ENCODE measurements around the gene BRD1.

Gene BRD1

GRCh38 chr22:49807129-49807528, 20.5 kb downstream of the BRD1 start:
- no peak overlapping the region for H3K4me3 ChIP-seq (replicated peaks; ENCODE audit: low read depth, low read length)
- TF ChIP-seq, protein P1, sequence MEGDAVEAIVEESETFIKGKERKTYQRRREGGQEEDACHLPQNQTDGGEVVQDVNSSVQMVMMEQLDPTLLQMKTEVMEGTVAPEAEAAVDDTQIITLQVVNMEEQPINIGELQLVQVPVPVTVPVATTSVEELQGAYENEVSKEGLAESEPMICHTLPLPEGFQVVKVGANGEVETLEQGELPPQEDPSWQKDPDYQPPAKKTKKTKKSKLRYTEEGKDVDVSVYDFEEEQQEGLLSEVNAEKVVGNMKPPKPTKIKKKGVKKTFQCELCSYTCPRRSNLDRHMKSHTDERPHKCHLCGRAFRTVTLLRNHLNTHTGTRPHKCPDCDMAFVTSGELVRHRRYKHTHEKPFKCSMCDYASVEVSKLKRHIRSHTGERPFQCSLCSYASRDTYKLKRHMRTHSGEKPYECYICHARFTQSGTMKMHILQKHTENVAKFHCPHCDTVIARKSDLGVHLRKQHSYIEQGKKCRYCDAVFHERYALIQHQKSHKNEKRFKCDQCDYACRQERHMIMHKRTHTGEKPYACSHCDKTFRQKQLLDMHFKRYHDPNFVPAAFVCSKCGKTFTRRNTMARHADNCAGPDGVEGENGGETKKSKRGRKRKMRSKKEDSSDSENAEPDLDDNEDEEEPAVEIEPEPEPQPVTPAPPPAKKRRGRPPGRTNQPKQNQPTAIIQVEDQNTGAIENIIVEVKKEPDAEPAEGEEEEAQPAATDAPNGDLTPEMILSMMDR (IDR thresholded peaks at IDR 0.05; ENCODE audit: low read length, missing control alignments) = no peak
- DNase-seq (ENCODE audit: low read depth) = no peak

- DNase-seq (ENCODE audit: low read depth) = no peak
- H3K4me3 ChIP-seq (replicated peaks; ENCODE audit: low read depth, low read length) = no peak overlapping the region
- TF ChIP-seq, protein P1 (IDR thresholded peaks at IDR 0.05; ENCODE audit: low read length, missing control alignments) = no peak
These were observed 23.8 kb downstream of the BRD1 start for GRCh38 chr22:49803737-49804375.

DNA sequence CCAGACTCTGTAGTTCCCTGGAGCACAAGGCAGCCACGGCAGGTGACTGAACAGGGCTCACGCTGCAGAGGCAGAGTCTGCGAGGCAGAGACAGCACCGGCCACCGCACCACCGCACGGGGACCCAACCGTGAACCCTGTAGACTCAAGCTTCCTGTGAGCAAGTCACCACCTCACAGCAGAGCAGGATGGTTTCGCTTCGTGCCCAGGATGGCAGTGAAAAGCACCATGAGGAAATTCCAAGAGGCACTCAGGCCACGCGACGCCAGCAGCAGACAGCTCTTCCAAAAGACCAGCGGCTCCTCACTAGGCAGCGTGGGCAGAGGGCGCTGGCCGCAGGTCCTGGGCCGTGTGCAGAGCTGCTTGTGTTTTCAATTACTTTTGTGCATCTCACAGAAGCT, 24.5 kb downstream of the BRD1 start:
- TF ChIP-seq, protein P1 (IDR thresholded peaks at IDR 0.05; ENCODE audit: low read length, missing control alignments) = no peak
- H3K4me3 ChIP-seq (replicated peaks; ENCODE audit: low read depth, low read length) = no peak overlapping the region
- no peak for DNase-seq (ENCODE audit: low read depth)

GRCh38 chr22:49801391-49802060, 26.1 kb downstream of the BRD1 start:
- H3K4me3 ChIP-seq (replicated peaks; ENCODE audit: low read depth, low read length) = no peak overlapping the region
- TF ChIP-seq, protein P1 (IDR thresholded peaks at IDR 0.05; ENCODE audit: low read length, missing control alignments) = no peak
- no peak for DNase-seq (ENCODE audit: low read depth)

GRCh38 chr22:49800408-49801238, 27.1 kb downstream of the BRD1 start:
- no peak for DNase-seq (ENCODE audit: low read depth)
- no peak overlapping the region for H3K4me3 ChIP-seq (replicated peaks; ENCODE audit: low read depth, low read length)

DNA sequence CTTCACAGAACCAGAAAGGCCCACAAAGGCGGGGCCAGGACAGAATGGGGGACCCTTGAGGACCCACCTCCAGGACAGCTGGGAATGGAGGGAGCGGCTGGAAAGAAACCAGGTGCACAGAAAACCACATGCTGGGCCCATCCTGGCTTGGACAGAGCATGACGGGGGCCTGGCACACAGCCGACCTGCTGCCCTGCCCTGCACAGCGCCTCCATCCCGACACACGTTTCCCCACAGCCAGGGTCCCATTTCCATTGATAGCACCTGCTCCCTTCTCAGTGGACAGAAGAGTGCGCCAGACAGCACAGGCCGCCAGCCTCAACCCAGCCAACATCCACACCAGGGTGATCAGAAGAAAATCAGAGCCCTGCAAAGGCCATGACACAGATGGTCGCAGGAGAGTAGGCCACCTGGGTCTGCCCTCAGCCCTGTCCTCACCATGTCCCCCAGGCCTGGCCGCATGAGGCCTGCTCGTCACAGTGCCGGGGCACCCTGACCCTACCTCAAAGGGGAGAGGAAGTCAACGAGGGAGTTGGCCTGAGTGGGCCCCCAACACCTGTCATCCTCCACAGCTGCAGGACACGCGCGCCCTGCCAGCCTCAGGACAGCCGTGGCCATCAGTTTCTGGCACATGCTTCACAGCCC, 28.1 kb downstream of the BRD1 start:
- DNase-seq (ENCODE audit: low read depth) = no peak
- no peak overlapping the region for H3K4me3 ChIP-seq (replicated peaks; ENCODE audit: low read depth, low read length)
- TF ChIP-seq, protein P1 (IDR thresholded peaks at IDR 0.05; ENCODE audit: low read length, missing control alignments) = no peak

More at GRCh38 chr22:49800408-49801238, 27.1 kb downstream of the BRD1 start:
- TF ChIP-seq, protein P1 (IDR thresholded peaks at IDR 0.05; ENCODE audit: low read length, missing control alignments) = no peak
